GM12878 (cell line): ENCODE results near the gene CTNNA3. TPM values are rescaled to one million over a fixed set of nuclear protein-coding genes. Genes with fewer than 3 reads are reported as not detected.

ENCODE experiments used
- ATAC-seq: fragments of 200-7000 bp; cut with Tn5 transposase; 3 replicates; pipeline ENCODE4 v1.9.1; 2020; ENCODE audit warnings: mild to moderate bottlenecking, moderate library complexity
- BruUV-seq: library from RNA; stranded (reverse); fragments of 400-500 nt; replicated peaks from 2 replicates; lab custom pipeline; 2021; lab: Mats Ljungman, UMichigan
- CTCF ChIA-PET: fragments of 300-600 bp; sonication (Branson Sonifier 250); formaldehyde crosslinking; extraction: SDS; loops from one replicate; lab custom pipeline; 2021; ENCODE audit warnings: inconsistent platforms; lab: Yijun Ruan, JAX
- POLR2A ChIA-PET: fragments of 350-600 bp; formaldehyde crosslinking; extraction: SDS; loops from one replicate; lab custom pipeline; 2021; ENCODE audit warnings: inconsistent platforms; lab: Charles Lee
- RAD21 ChIA-PET: fragments of 300-600 bp; sonication (Branson Sonifier 250); formaldehyde crosslinking; loops from one replicate; lab custom pipeline; 2023; ENCODE audit warnings: antibody characterized with exemption; ENCODE audit not compliant: unreplicated experiment; lab: Charles Lee
- SMC1A ChIA-PET: fragments of 300-600 bp; sonication (Branson Sonifier 250); formaldehyde crosslinking; loops from one replicate; lab custom pipeline; 2023; ENCODE audit not compliant: unreplicated experiment, uncharacterized antibody; lab: Charles Lee
- DNase-seq: peaks from one replicate; pipeline ENCODE4 v3.0.0-alpha.2; 2011; ENCODE audit warnings: low read depth, low spot score
- FAIRE-seq: peaks from 3 replicates; lab custom pipeline; 2011; peaks lifted over from hg19 to GRCh38; lab: Jason Lieb, UNC
- H2AFZ ChIP-seq: 2 replicates; pipeline ENCODE4 v1.6.0; 2011; ENCODE audit warnings: low read depth, low read length, control low read depth; ENCODE audit not compliant: control insufficient read depth
- H3K27ac ChIP-seq: 2 replicates; pipeline ENCODE4 v1.5.1; 2011; ENCODE audit warnings: control low read depth; ENCODE audit not compliant: control insufficient read depth, insufficient read depth
- H3K27me3 ChIP-seq, 2 experiments: replicated peaks in 1 of 2; 2 replicates each; pipeline versions ENCODE4 v1.6.0 to v1.6.1; 2011; ENCODE audit warnings: low read length in 1 of 2; ENCODE audit not compliant: control insufficient read depth in 2 of 2, insufficient read depth in 2 of 2
- H3K36me3 ChIP-seq, 2 experiments: 2 replicates each; pipeline ENCODE4 v1.5.1; 2011; ENCODE audit warnings: low read length in 1 of 2; ENCODE audit not compliant: control insufficient read depth in 2 of 2, insufficient read depth in 2 of 2
- H3K4me1 ChIP-seq: 2 replicates; pipeline ENCODE4 v1.6.1; 2011; ENCODE audit warnings: mild to moderate bottlenecking, low read length, moderate library complexity, mixed read lengths; ENCODE audit not compliant: control insufficient read depth, insufficient read depth
- H3K4me2 ChIP-seq: 2 replicates; pipeline ENCODE4 v1.6.0; 2011; ENCODE audit warnings: control low read depth; ENCODE audit not compliant: control insufficient read depth, insufficient read depth
- H3K4me3 ChIP-seq: fragments of 200-600 bp; sonication (generic); 2 replicates; pipeline ENCODE4 v1.5.1; 2016
- H3K79me2 ChIP-seq: 2 replicates; pipeline ENCODE4 v1.6.0; 2011; ENCODE audit warnings: low read length; ENCODE audit not compliant: control insufficient read depth, insufficient read depth
- H3K9ac ChIP-seq: 2 replicates; pipeline ENCODE4 v1.8.0; 2011; ENCODE audit warnings: low read length, control low read depth, mixed read lengths; ENCODE audit not compliant: control insufficient read depth, insufficient read depth
- H3K9me3 ChIP-seq: replicated peaks from 3 replicates; pipeline ENCODE4 v1.5.1; 2011; ENCODE audit warnings: mild to moderate bottlenecking, low read length; ENCODE audit not compliant: control insufficient read depth, insufficient read depth
- H4K20me1 ChIP-seq: 2 replicates; pipeline ENCODE4 v1.6.0; 2011; ENCODE audit not compliant: control insufficient read depth, insufficient read depth
- ASH2L ChIP-seq: fragments of 300-600, 200-600 bp; sonication (generic); IDR thresholded peaks from 2 replicates; pipeline ENCODE4 v1.6.1; 2017; ENCODE audit warnings: low read depth, mild to moderate bottlenecking, borderline replicate concordance
- CBX3 ChIP-seq: fragments of 200-600 bp; sonication (generic); IDR thresholded peaks from 2 replicates; pipeline ENCODE4 v1.6.1; 2016; ENCODE audit warnings: low read depth, borderline replicate concordance
- IRF4 ChIP-seq: IDR thresholded peaks from 2 replicates; pipeline ENCODE4 v1.6.1; 2011; ENCODE audit warnings: low read depth, low read length
- KLF5 ChIP-seq: fragments of 450-650 bp; IDR thresholded peaks from 2 replicates; pipeline ENCODE4 v1.6.1; 2014; ENCODE audit warnings: mild to moderate bottlenecking; ENCODE audit not compliant: partially characterized antibody
- RCOR1 ChIP-seq: conservative IDR thresholded peaks from 2 replicates; pipeline ENCODE4 v1.6.1; 2012; ENCODE audit warnings: low read depth, low read length, improper control_type of control experiment
- RUNX3 ChIP-seq: IDR thresholded peaks from 2 replicates; pipeline ENCODE4 v1.6.1; 2012; ENCODE audit warnings: low read length, inconsistent platforms
- ZNF384 ChIP-seq: IDR thresholded peaks from 2 replicates; pipeline ENCODE4 v1.6.1; 2012; ENCODE audit warnings: low read depth, mild to moderate bottlenecking, low read length, improper control_type of control experiment, borderline replicate concordance
- WGBS: methylation state at CpG from one replicate; pipeline ENCODE4 v1.1.6; 2016; ENCODE audit warnings: low lambda C conversion rate; ENCODE audit not compliant: insufficient replicate concordance, insufficient coverage; ENCODE audit errors: missing lambda C conversion rate; 5-methylcytosine and 5-hydroxymethylcytosine counted together
- in situ Hi-C: fragments of 300-500 bp; cut with MboI; formaldehyde crosslinking; loops from 9 replicates; pipeline ENCODE4 v1.14.3; 2018; ENCODE audit warnings: mixed read lengths
- intact Hi-C: fragments of 100-400 bp; cut with micrococcal nuclease; formaldehyde crosslinking; loops from one replicate; pipeline ENCODE4 v1.14.2; 2022; ENCODE audit not compliant: unreplicated experiment
- polyA plus RNA-seq, 11 experiments: library from polyadenylated mRNA; depleted of rRNA in 4 of 11; unstranded in 6 of 11; stranded (reverse) in 5 of 11; fragments of >200 nt; fragmentation: Nextera tagmentation in 4 of 11; fragmentation: Illumina TruSeq in 1 of 11; extraction: Ambion mirVana in 4 of 11; extraction: Trizol in 1 of 11; gene quantifications; 1 replicate in 1 of 11; 2 replicates in 10 of 11; pipeline versions ENCODE4 v1.2.1 to v1.2.3, GENCODE V29; 2011 to 2016; ENCODE audit warnings: inconsistent platforms in 2 of 11, missing spikeins in 2 of 11, low read depth in 1 of 11
- total RNA-seq, 4 experiments: library from RNA; depleted of rRNA in 3 of 4; stranded (reverse); fragments of >200 nt in 3 of 4; fragmentation: Illumina TruSeq in 1 of 4; extraction: Trizol in 1 of 4; gene quantifications; 2 replicates each; pipeline versions ENCODE4 v1.2.1 to v1.2.3, GENCODE V29; 2013 to 2021
- TF ChIP-seq, protein P1 (sequence below): fragments of 450-650 bp; IDR thresholded peaks from 2 replicates; pipeline ENCODE4 v1.6.1; 2016; ENCODE audit warnings: mild to moderate bottlenecking
- TF ChIP-seq, protein P2 (sequence below): fragments of 450-650 bp; IDR thresholded peaks from 2 replicates; pipeline ENCODE4 v1.6.1; 2017; ENCODE audit warnings: antibody characterized with exemption, mild to moderate bottlenecking, moderate library complexity

CTNNA3 gene
- total and polyA plus RNA-seq, 10 of the 15 experiments (the other 5 are each of a cell fraction or from before 2014, with no cell fraction given): under 0.01 to 4.5 (median 0.22) TPM; not detected in 2

DNA sequence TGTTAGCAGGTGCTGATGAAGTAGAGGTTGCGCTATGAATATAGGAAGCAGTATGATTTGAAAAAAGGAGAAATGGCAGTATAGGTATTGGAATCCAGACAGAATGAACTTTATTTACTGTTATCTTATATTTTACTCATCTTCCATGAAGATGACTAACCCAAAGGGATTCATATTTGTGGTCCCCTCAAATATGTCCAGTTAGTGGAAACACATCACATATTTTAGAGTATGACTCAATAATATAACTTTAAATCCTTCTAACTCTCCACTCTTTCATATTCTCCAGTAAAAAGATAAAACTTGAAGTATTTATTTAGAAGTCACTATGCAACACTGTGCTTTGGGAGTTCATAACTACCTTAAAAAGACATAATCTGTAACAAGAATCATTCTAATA lies 1056.6 kb downstream of the CTNNA3 start:
- TF ChIP-seq ZNF384 (no peak), CBX3 (no peak), RCOR1 (no peak), IRF4 (no peak), KLF5 (no peak), ASH2L (no peak), RUNX3 (no peak)
- TF ChIP-seq, protein P1, sequence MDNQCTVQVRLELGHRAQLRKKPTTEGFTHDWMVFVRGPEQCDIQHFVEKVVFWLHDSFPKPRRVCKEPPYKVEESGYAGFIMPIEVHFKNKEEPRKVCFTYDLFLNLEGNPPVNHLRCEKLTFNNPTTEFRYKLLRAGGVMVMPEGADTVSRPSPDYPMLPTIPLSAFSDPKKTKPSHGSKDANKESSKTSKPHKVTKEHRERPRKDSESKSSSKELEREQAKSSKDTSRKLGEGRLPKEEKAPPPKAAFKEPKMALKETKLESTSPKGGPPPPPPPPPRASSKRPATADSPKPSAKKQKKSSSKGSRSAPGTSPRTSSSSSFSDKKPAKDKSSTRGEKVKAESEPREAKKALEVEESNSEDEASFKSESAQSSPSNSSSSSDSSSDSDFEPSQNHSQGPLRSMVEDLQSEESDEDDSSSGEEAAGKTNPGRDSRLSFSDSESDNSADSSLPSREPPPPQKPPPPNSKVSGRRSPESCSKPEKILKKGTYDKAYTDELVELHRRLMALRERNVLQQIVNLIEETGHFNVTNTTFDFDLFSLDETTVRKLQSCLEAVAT: no peak
- TF ChIP-seq, protein P2, sequence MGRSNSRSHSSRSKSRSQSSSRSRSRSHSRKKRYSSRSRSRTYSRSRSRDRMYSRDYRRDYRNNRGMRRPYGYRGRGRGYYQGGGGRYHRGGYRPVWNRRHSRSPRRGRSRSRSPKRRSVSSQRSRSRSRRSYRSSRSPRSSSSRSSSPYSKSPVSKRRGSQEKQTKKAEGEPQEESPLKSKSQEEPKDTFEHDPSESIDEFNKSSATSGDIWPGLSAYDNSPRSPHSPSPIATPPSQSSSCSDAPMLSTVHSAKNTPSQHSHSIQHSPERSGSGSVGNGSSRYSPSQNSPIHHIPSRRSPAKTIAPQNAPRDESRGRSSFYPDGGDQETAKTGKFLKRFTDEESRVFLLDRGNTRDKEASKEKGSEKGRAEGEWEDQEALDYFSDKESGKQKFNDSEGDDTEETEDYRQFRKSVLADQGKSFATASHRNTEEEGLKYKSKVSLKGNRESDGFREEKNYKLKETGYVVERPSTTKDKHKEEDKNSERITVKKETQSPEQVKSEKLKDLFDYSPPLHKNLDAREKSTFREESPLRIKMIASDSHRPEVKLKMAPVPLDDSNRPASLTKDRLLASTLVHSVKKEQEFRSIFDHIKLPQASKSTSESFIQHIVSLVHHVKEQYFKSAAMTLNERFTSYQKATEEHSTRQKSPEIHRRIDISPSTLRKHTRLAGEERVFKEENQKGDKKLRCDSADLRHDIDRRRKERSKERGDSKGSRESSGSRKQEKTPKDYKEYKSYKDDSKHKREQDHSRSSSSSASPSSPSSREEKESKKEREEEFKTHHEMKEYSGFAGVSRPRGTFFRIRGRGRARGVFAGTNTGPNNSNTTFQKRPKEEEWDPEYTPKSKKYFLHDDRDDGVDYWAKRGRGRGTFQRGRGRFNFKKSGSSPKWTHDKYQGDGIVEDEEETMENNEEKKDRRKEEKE: no peak
- H3K9ac ChIP-seq: no peak overlapping the region
- H3K27me3 ChIP-seq: no peaks in the 10 kb centered on the region
- 0% methylated on average over 1 of the region's 1 CpG for WGBS
- no peaks in the 10 kb centered on the region for H4K20me1 ChIP-seq
- H3K4me3 ChIP-seq: no peak overlapping the region
- in situ Hi-C loops (no loop called here), intact Hi-C loops (no loop called here)
- RAD21 ChIA-PET: no interaction called here
- H3K4me1 ChIP-seq: no peaks in the 10 kb centered on the region
- CTCF ChIA-PET: no interaction called here
- POLR2A ChIA-PET: no interaction called here
- FAIRE-seq: no peak
- H3K9me3 ChIP-seq: no peaks in the 10 kb centered on the region; the same call in 2 of the 3 replicates
- H3K79me2 ChIP-seq: no peaks in the 10 kb centered on the region
- no peak overlapping the region for H2AFZ ChIP-seq
- no TSS peak for BruUV-seq
- H3K4me2 ChIP-seq: no peak overlapping the region
- ATAC-seq: no peak
- no peak overlapping the region for H3K27ac ChIP-seq
- H3K36me3 ChIP-seq: no peaks in the 10 kb centered on the region
- SMC1A ChIA-PET: no interaction called here
- DNase-seq: no peak
